Measurements from ENCODE around the gene FAU.
"Not testable (repeated sequence)": the region's sequence is repeated elsewhere in the genome, so short reads cannot be mapped to it uniquely, and the experiment has no call there.

Gene FAU

DNA sequence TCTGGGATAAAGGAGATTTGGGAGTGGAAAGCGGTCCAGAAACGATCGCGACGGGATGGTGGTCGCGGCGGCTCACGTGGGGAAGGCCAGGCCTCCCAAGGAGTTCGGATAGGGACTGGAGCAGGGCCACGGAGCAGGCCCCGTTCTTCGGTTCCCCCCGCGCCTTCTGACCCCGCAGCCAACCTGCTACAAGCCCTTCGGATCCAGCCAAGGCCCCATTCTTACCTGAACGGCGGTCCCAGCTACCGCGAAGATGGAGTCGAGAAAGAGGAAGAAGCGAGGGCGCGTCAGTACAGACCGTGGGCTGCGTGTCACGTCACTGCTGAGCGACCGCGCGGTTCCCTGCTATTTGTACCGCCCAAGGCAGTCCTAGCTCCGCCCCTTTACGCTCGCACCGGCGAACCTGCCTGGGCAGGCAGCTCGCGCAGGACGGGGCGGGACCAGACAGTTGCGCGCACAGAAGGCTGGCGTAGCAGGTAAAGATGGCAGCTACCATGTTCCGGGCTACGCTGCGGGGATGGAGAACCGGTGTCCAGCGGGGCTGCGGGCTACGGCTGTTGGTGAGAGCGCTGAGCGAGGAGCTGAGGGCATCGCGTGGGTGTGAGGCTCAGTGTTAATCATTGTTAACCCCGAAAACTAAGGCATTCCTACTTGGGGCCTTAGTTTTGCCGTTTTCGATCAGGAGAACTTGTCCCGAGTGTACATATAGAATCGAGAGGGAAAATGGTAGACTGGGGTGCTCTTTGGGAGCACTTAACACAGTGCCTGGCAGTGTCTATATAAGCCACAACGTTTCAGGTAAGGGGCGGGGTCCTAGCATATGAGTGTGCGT, at the start of gene FAU, which contains the start of gene MRPL49:
Gene FAU, minus strand, starts transcription at position 270 of the 832 bp plus-strand sequence. CDS start 321 bp downstream, outside the sequence.
Gene MRPL49, plus strand, starts transcription at position 457 of the 832 bp plus-strand sequence. Its CDS starts 26 bp downstream, at position 483.
- peak; percentile 99 for DNase-seq

DNA sequence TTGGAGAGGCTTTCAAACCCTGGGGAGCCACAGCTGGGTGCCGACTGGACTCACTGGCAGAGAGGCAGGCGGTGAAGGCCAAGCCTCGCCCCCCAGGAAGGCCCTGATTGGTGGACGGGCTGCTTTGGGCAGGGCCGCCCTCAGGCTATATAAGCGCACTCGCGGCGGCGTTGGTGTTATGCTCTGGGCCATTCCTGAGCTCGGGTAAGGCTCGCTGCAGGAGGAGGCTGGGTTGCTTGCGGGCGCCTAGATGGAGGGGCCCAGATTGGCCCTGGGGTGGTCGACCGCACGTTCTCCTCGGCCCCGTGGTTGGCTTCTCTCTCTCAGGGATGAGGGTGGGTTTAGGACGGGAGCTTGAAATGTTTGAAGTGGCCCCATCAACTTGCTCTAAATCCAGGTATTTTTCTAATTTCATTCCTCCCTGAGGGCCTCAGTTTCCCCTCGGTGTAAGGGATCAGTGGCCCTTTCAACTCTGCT, 48.2 kb upstream of the FAU start, which contains the start of gene SPDYC:
Gene SPDYC, plus strand, starts transcription at position 176 of the 477 bp plus-strand sequence. CDS start 1,125 bp downstream, outside the sequence.
- no peak for DNase-seq

DNA sequence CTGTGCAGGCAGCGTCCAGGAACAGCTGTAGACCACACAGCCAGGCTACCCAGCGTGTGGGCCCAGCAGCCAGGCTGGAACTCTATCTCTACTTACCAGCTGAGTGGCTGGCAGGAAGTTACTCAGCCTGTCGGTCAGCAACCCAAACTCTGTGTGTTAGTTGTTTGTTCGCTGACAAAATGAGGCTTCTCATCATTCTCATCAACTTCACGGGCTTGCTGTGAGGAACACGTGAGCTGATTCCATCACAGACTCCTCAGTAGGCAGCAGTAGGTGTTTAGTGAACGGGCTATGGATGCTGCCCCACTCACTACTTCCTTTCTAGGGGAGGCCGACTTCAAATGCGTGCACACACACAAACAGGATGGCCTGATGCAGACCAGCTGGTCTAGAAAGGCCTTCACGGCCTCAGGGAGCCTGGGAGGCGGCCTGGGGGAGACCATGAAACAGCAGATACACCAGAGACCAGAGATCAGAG, 47.3 kb upstream of the FAU start:
- no peak for DNase-seq

- DNase-seq = no peak
Measured at GRCh38 chr11:65167656-65168055, 45.7 kb upstream of the FAU start.

DNA sequence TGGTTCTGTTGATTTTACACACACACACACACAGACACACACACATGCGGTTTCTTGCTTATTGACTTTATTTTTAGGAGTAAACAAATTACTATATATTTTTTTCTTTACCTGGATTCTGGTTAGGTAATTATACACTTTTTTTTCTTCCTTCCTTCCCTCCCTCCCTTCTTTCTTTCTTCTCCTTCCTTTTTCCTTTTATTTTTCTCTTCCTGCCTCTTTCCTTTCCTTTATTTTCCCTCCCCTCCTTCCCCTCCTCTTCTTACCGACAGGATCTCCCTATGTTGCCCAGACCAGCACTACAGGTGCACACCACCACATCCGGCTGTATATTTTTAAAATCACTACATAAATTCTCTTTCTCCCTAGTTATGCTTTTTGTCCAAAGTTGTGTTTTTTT, 45.0 kb upstream of the FAU start:
- DNase-seq = no peak

GRCh38 chr11:65165410-65166317, 43.7 kb upstream of the FAU start:
- no peak for DNase-seq

DNA sequence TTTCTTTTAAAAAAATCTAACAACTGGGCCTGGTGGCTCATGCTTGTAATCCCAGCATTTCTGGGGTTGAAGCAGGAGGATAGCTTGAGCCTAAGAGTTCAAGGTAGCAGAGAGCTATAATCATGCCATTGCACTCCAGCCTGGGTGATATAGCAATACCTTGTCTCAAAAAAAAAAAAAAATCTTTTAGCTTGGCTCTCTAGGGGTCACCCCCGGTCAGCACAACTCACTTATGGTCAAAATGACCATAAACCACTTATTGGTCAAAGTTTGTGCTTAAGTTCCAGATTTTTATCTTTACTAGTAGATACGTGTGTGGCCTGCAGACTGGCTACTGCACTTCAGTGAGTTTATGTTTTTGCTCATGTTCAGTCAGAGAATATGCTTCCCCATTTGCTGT, 41.8 kb upstream of the FAU start:
- DNase-seq = no peak

DNA sequence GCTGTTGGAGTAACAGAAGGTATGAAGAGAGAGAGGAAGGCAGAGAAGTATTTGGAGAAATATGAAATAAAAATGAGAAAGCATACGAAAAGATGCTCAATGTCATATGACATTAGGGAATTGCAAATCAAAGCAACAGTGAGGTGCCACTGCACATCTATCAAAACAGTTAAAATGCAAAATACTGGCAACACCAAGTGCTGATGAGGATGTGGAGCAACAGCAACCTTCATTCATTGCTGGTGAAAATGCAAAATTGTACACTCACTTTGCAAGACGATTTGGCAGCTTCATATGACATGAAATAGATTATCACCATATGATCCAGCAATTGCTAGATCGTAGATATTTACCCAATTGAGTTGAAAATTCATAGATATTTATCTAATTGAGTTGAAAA, 38.7 kb upstream of the FAU start:
- DNase-seq = no peak

DNA sequence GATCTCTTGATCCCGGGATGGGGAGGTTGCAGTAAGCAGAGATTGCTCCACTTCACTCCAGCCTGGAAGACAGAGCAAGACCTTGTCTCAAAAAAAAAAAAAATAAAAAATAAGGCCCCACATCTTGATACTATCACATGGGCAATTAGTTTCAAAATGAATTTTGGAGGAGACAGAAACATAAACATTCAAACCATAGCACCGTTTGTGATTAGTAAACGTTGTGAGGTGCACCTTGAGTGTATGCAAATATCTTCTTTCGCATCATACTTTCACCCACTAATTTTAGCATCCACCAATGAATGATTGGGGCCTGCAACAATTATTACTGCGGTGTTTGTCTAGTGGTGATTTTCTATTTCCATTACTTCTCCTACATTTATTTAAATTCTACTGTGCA, 37.1 kb upstream of the FAU start:
- no peak for DNase-seq

DNA sequence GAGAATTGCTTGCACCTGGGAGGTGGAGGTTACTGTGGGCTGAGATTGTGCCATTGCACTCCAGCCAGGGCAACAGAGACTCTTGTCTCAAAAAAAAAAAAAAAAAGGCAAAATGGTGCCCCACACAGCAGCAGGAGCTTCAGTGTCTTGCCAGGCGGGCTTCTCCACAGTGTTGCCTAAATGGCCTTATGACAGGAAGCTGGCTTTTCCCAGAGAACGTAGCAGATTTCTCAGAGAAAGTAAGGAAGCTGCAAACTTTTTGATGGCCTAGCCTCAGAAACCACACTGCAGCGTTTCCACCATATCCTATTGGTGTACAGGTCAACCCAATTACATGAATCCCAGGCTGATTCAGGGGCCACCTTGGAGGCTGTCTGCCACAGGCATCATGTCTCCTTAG, 35.4 kb upstream of the FAU start:
- no peak for DNase-seq

DNA sequence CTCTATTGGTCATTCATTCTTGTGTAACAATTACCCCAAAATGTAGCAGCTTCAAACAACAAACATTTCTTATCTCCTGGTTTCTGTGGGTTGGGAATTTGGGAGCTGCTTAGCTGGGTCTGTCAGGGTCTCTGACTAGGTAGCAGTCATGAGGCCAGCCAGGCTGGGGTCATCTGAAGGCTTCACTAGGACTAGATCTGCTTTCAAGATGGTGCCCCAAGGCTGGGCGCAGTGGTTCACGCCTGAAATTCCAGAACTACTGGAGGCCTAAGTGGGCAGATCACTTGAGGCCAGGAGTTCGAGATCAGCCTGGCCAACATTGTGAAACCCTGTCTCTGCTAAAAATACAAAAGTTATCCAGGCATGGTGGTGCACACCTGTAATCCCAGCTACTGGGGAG, 35.0 kb upstream of the FAU start:
- no peak for DNase-seq

DNA sequence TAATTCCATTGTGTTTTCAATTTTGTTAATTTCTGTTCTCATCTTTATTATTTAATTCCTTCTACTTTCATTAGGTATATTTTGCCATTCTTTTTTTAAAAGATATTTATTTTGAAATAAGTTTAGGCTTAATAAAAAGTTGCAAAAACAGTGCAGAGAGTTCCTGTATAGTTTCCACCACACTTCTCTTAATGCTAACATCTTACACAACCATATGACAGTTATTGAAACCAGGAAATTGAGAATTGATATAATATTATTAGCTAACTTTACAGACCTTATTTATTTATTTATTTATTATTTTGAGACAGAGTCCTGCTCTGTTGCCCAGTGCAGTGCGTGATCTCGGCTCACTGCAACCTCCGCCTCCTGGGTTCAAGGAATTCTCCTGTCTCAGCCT, 34.3 kb upstream of the FAU start:
- no peak for DNase-seq

DNA sequence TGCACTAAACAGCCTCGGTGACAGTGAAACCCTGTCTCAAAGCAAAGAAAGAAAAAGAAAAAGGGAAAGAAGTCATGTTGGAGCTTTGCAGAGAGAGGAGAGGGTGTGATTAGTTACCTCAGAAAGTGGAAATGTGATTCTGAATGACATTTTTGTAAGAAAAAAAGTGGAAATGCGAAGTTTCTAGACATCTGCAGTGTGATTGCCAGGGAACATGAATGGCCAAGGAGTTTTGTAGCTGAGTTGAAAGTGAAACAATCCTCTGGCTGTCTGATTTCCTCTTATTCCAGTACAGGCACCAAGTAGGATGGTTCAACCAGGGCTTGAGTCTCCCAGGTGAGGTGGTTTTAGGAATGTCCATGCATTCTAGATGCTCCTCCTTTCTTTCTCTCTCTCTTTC, 30.2 kb upstream of the FAU start:
- no peak for DNase-seq

- no peak for DNase-seq
Measured at GRCh38 chr11:65151331-65151899, 29.5 kb upstream of the FAU start.

DNA sequence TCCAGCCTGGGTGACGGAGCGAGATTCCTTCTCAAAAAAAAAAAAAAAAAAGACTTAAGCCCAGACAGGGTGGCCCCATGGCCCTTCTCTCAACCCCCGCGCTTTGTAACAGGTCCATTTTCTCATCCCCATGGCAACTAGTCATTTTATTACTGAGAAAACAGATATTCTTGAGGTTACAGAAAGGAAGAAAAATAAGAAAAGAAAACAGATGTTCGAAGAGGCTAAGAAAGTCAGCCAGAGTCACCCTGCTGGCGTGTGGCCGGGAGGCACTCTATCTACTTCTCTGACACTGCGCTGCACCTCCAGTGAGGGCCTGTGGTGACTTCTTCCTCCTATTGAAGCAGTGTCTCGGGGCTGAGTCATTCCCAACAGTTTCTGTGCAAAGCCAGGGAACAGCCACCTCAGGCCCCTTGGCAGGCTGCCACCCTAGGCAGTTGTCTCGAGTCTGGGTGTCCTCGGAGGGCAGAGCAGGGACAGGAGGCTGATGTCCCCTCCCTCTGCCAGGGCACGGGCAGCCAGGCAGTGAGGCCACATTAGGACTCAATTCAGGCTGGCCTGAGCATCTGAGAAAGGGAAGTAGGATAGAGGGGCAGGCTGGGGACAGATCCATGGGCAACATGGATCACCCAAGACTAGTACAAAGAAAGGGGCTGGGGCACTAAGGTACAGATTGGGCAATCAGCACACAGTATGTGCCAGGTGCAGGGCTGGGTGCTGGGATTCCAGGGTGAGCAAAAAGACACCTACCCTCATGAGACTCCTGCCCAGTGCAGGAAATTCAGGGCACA, 28.8 kb upstream of the FAU start:
- DNase-seq = no peak

GRCh38 chr11:65150131-65150508, 28.2 kb upstream of the FAU start:
- DNase-seq = not testable (repeated sequence)

DNA sequence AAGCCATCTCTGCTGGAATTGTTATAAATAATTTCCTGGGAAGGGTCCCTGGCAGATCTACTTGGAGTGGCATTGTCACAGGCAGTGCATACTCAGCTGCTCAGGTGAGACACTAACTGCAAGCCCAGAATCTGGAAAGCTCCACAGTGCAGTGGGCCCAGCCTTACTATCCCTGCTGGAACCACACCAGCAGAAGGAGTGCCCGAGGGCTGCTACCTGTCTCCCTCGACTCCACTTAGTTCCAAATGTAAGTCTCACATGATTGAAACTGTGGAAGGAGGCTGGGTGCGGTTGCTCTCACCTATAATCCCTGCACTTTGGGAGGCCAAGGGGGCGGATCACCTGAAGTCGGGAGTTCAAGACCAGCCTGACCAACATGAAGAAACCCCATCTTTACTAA, 26.7 kb upstream of the FAU start:
- no peak for DNase-seq

DNA sequence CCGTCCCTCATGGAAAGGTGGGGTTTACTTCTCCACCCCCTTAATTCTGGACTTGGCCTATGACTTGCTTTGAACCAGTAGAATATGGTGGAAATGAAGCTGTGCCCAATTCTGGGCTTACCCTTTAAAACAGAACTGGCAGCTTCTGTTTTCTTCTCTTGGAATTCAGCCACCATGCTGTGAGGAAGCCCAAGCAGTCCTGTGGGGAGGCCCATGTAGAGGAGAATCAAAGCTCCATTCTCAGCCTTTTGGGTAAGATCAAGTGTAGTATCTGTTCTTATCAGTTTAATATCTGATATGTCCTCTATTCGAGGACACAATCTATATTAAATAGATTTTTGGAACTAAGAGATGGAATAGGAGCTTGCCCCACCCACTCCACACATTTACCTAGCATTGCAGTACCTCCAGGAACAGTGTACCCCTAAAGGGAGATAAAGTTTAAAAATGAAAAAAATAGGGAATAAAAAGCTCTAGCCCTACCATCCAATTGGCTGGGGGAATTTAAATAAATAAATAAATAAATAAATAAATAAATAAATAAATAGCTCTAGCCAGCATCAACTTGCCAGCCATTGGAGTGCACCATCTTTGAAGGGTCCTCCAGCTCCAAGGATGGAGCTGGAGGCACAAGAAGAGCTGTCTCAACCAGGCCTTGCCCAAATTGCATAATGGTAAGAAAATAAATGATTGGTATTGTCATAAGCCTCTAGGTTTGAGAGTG, 25.6 kb upstream of the FAU start:
- no peak for DNase-seq

DNA sequence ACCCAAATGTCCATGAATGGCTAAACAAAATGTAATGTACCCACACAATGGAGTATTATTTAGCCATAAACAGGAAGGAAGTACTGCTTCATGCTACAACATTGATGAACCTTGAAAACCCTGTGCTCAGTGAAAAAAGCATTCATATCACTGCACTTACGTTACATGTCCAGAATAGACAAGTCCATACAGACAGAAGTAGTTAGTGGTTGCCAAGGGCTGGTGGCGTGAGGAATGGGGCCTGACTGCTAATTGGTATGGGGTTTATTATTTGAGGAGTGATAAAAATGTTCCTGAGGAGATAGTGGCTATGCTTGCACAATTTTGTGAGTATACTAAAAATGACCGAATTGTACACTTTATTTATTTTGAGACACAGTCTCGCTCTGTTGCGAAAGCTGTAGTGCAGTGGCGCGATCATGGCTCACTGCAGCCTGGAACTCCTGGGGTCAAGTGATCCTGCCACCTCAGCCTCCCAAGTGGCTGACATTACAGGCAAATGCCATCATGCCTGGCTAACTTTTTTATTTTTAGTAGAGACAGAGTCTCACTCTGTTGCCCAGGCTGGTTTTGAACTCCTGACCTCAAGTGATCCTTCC, 20.1 kb upstream of the FAU start:
- DNase-seq = no peak

DNA sequence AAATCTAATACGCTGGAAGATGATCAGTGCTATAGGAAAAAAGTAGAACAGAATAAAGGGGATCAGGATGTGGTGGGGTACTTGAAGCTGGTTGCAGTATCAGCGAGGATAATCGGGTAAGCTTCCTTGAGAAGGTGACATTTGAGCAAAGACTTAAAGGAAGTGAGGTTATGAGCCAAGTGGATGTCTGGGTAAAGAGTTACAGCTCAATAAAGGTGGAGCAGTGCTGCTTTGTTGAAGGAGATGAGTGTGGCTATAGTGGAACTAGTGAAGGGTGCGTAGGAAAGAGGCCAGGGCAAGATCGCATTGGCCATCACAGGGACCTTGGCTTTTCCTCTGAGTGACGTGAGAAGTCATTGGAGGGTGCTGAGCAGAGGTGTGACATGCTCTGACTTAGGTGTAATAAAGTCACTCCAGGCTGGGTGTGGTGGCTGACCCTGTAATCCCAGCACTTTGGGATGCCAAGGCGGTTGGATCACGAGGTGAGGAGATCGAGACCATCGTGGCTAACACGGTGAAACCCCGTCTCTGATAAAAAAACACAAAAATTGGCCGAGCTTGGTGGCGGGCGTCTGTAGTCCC, 14.7 kb upstream of the FAU start:
- no peak for DNase-seq

All from activated CD4-positive, alpha-beta T cell treated with anti-CD3 and anti-CD28 coated beads for 4 hours (primary cell).